HTERT RPE-1 (cell line): ENCODE measurements around the gene TCHP.

Experiments
- in situ Hi-C: fragments of 300-500 bp; cut with MboI; formaldehyde crosslinking; loops from 4 replicates; pipeline ENCODE4 v1.14.3; 2020; ENCODE audit warnings: low sequenced_read_pairs

TCHP gene

GRCh38 chr12:109959411-109960093, 59.5 kb downstream of the TCHP start:
- in situ Hi-C loops, result no loop called here

DNA sequence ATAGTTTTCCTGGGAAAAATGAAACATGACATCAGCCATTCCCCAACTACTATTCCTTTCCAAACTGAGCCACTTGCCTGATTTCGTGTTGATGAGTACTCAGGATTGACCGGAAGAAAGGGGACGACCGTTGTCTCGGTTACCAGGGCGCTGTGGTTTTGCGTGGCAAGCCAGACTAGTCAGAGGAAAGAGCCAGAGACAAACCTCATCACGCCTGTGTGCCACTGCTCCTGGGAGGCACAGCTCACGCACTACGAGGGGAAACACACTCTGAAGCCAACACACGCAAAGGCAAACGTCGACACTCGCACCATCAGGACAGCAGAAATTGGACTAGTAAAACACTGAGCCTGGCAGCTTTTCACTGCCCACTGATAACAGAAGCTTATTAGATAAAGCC, 61.1 kb downstream of the TCHP start:
- in situ Hi-C loops, result no loop called here

GRCh38 chr12:109961612-109962011, 61.5 kb downstream of the TCHP start:
- in situ Hi-C loops, result no loop called here

GRCh38 chr12:109962398-109962797, 62.3 kb downstream of the TCHP start:
- in situ Hi-C loops, result no loop called here

GRCh38 chr12:109963330-109963729, 63.3 kb downstream of the TCHP start:
- in situ Hi-C loops, result no loop called here

DNA sequence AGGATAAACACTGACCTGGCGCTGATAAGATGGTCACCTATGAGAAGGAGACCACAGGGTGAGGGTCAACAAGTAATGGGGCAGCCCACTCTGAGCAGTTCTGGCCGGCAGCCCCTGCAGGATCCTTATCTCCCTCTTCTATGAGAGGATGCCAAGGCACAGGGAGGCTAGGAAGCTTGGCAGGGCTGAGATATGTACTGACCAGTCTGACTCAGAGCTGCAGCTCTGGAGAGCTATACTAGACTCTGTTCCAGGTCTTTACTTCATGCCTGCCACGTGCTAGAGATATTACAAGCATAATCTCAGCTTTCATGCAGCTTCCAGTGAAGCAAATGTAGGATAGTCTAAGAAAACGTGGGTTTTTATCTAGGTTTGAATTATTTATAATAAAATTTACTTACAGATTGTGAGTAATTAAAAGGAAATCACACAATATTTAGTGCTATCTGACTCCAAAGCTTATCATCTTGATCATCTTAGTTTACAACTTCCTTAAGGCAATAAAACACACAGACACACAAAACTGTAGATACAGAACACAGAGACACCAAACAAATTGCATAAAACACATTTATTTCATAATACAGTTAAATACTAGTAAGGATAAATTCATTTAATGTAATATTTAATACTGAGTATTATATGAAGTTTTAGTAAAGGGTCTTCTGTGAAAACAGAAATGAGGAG, 63.8 kb downstream of the TCHP start:
- in situ Hi-C loops, result no loop called here

DNA sequence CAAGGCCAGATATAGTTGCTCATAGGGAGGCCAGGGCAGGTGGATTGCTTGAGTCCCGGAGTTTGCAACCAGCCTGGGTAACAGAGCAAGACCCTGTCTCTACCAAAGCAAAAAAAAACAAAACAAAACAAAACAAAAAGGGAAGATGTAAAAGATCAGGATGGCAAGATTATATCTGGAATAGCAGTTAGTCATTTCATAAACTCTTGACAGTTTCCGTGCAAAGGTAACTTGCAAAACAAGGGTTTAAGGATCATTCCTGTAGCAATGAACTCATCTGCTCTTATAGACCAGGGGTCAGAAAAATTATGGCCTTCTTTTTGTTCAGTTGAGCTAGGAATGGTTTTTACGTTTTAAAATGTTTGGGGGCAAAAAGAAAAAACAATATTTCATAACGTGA, 66.5 kb downstream of the TCHP start:
- in situ Hi-C loops, result no loop called here

- in situ Hi-C loops, result no loop called here
Observed at GRCh38 chr12:109967383-109968031, 67.4 kb downstream of the TCHP start.
